ENCODE results near the gene OR10G2. TPM values are rescaled to one million over a fixed set of nuclear protein-coding genes. Genes with fewer than 3 reads are reported as not detected.
"Not testable (repeated sequence)": the region's sequence is repeated elsewhere in the genome, so short reads cannot be mapped to it uniquely, and the experiment has no call there.

The OR10G2 gene
- total RNA-seq, 2 donors from 2014 or later, result not detected

GRCh38 chr14:21626491-21627230 lies 8.1 kb downstream of the OR10G2 start:
- no peak overlapping the region for H3K4me3 ChIP-seq
- peaks cover 0 to 3% of the 10 kb centered on the region in 2 donors for H3K9me3 ChIP-seq
- H3K27me3 ChIP-seq, result no peaks in the 10 kb centered on the region
- no peak for TF ChIP-seq CTCF (IDR thresholded peaks at IDR 0.05)
- no peaks in the 10 kb centered on the region for H3K36me3 ChIP-seq
- no peak overlapping the region for H3K27ac ChIP-seq
- no peaks in the 10 kb centered on the region for H3K4me1 ChIP-seq
- no peak for DNase-seq (ENCODE audit: low spot score)

GRCh38 chr14:21617614-21618013 lies 17.1 kb downstream of the OR10G2 start:
- no peak overlapping the region for H3K27ac ChIP-seq
- no peaks in the 10 kb centered on the region for H3K27me3 ChIP-seq
- no peak for DNase-seq (ENCODE audit: low spot score)
- no peaks in the 10 kb centered on the region for H3K9me3 ChIP-seq
- TF ChIP-seq CTCF (IDR thresholded peaks at IDR 0.05), result no peak
- no peak overlapping the region for H3K4me3 ChIP-seq
- H3K4me1 ChIP-seq, result no peaks in the 10 kb centered on the region
- no peaks in the 10 kb centered on the region for H3K36me3 ChIP-seq

GRCh38 chr14:21614240-21614639 lies 20.5 kb downstream of the OR10G2 start:
- Histone ChIP-seq H3K4me3 (no peak overlapping the region), H3K36me3 (no peaks in the 10 kb centered on the region), H3K27ac (no peak overlapping the region), H3K9me3 (no peaks in the 10 kb centered on the region), H3K4me1 (no peaks in the 10 kb centered on the region), H3K27me3 (no peaks in the 10 kb centered on the region)
- no peak for TF ChIP-seq CTCF (IDR thresholded peaks at IDR 0.05)
- DNase-seq (ENCODE audit: low spot score), result no peak

GRCh38 chr14:21612324-21612723 lies 22.4 kb downstream of the OR10G2 start:
- no peak for DNase-seq (ENCODE audit: low spot score)
- H3K4me3 ChIP-seq, result no peak overlapping the region
- no peaks in the 10 kb centered on the region for H3K36me3 ChIP-seq
- no peak overlapping the region for H3K27ac ChIP-seq
- H3K9me3 ChIP-seq, result no peaks in the 10 kb centered on the region
- TF ChIP-seq CTCF (IDR thresholded peaks at IDR 0.05), result no peak
- no peaks in the 10 kb centered on the region for H3K27me3 ChIP-seq
- no peaks in the 10 kb centered on the region for H3K4me1 ChIP-seq

- not testable (repeated sequence) for H3K36me3 ChIP-seq; H3K9me3 ChIP-seq; DNase-seq (ENCODE audit: low spot score); H3K27ac ChIP-seq; H3K4me1 ChIP-seq; H3K4me3 ChIP-seq; H3K27me3 ChIP-seq
Observed at GRCh38 chr14:21602181-21602580, 32.6 kb downstream of the OR10G2 start.

GRCh38 chr14:21589317-21589716 lies 45.4 kb downstream of the OR10G2 start:
- Histone ChIP-seq H3K27ac (no peak overlapping the region), H3K27me3 (no peaks in the 10 kb centered on the region), H3K9me3 (peaks cover 0 to 17% of the 10 kb centered on the region in 2 donors), H3K36me3 (no peaks in the 10 kb centered on the region), H3K4me1 (no peaks in the 10 kb centered on the region), H3K4me3 (no peak overlapping the region)
- DNase-seq (ENCODE audit: low spot score), result no peak
- TF ChIP-seq CTCF (IDR thresholded peaks at IDR 0.05), result no peak

Other genes with a start within 250 kb of the OR10G2 start
- gene CHD8, start 178.8 kb downstream of the OR10G2 start, total RNA-seq, result 10 to 100 TPM; 31.9 to 39.1 TPM
- 10 to 100 TPM; 11.8 to 22.2 TPM for gene RAB2B, start 158.0 kb downstream of the OR10G2 start, total RNA-seq
- 10 to 100 TPM; 40.2 to 40.3 TPM for gene TOX4, start 157.7 kb downstream of the OR10G2 start, total RNA-seq
- 10 to 100 TPM; 25.1 to 27.4 TPM for gene METTL3, start 123.6 kb downstream of the OR10G2 start, total RNA-seq
- gene SALL2, start 108.6 kb downstream of the OR10G2 start, total RNA-seq, result 10 to 100 TPM in 1 of 2 donors, 1 to 10 TPM in 1; 4.9 to 15.7 TPM
- not detected for gene OR10G3, start 54.9 kb downstream of the OR10G2 start, total RNA-seq
- gene OR4E2, start 18.9 kb upstream of the OR10G2 start, total RNA-seq, result not detected
- not detected for gene OR4E1, start 38.9 kb upstream of the OR10G2 start, total RNA-seq